ENCODE results near the gene BATF2.
"Not testable (repeated sequence)": the region's sequence is repeated elsewhere in the genome, so short reads cannot be mapped to it uniquely, and the experiment has no call there.

DNA sequence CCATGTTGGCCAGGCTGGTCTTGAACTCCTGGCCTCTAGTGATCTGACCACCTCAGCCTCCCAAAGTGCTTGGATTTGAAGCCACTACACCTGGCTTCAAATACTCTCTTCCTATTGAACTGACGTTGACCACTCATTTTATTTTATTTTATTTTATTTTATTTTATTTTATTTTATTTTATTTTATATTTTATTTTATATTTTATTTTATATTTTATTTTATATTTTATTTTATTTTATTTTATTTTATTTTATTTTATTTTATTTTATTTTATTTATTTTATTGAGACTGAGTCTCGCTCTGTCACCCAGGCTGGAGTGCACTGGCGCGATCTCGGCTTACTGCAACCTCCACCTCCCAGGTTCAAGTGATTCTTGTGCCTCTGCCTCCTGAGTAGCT is 13.4 kb downstream of the BATF2 start:
- TF ChIP-seq, protein P1, sequence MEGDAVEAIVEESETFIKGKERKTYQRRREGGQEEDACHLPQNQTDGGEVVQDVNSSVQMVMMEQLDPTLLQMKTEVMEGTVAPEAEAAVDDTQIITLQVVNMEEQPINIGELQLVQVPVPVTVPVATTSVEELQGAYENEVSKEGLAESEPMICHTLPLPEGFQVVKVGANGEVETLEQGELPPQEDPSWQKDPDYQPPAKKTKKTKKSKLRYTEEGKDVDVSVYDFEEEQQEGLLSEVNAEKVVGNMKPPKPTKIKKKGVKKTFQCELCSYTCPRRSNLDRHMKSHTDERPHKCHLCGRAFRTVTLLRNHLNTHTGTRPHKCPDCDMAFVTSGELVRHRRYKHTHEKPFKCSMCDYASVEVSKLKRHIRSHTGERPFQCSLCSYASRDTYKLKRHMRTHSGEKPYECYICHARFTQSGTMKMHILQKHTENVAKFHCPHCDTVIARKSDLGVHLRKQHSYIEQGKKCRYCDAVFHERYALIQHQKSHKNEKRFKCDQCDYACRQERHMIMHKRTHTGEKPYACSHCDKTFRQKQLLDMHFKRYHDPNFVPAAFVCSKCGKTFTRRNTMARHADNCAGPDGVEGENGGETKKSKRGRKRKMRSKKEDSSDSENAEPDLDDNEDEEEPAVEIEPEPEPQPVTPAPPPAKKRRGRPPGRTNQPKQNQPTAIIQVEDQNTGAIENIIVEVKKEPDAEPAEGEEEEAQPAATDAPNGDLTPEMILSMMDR (IDR thresholded peaks at IDR 0.05), result not testable (repeated sequence)
- TF ChIP-seq EP300 (IDR thresholded peaks at IDR 0.05), result not testable (repeated sequence)

All from tibial nerve (tissue), 4 donors.